ENCODE results near the gene RNASE12. TPM values are rescaled to one million over a fixed set of nuclear protein-coding genes. Genes with fewer than 3 reads are reported as not detected.

The RNASE12 gene
- total RNA-seq, 1 experiment from 2014 or later = not detected

GRCh38 chr14:20606190-20606901, 15.2 kb upstream of the RNASE12 start:
- no peaks in the 10 kb centered on the region for H3K9me2 ChIP-seq (ENCODE audit: insufficient read depth)
- ATAC-seq (peak; percentile 63), DNase-seq (ENCODE audit: low read depth, low spot score) (no peak)
- CTCF ChIA-PET = interaction anchor here (0.7 to 5.6 kb wide), 9 partner anchors 24 to 359 kb away, joined by 3 to 32 read pairs (median 3); partner anchors contain the start of genes APEX1, OSGEP and PARP2
- peak overlapping the region; percentile 32; the same call in 1 of the 2 replicates for H3K4me2 ChIP-seq (ENCODE audit: low read length)
- no peak overlapping the region for H3K9ac ChIP-seq (ENCODE audit: low read length)
- POLR2A ChIA-PET = interaction anchor here (1.2 to 1.9 kb wide), 3 partner anchors 137 to 263 kb away, joined by 3 to 4 read pairs (median 4); partner anchors contain the start of gene PARP2
- H3K36me3 ChIP-seq (ENCODE audit: control insufficient read depth in 1 of 2, insufficient read depth in 2 of 2, low read length in 2 of 2) = no peaks in the 10 kb centered on the region
- intact Hi-C loops (cut with micrococcal nuclease) = loop anchor here (1.0 to 5.0 kb wide), 4 partner anchors 119 to 279 kb away; partner anchors contain the start of gene PNP
- H2AFZ ChIP-seq (ENCODE audit: low read depth, low read length, poor library complexity, severe bottlenecking) = no peak overlapping the region
- no peaks in the 10 kb centered on the region for H3K79me2 ChIP-seq (ENCODE audit: insufficient read depth, low read length)
- RAD21 ChIA-PET (ENCODE audit: low non-redundant PET in 1 of 2, low total read pairs in 2 of 2, uncharacterized antibody in 2 of 2, unreplicated experiment in 2 of 2) = interaction anchor here in 1 of 2 experiments (0.9 kb wide), 1 partner anchor 191 kb away, joined by 3 read pairs; no protein-coding TSS in a partner anchor
- no peak overlapping the region for H3K4me3 ChIP-seq (replicated peaks in 1 of 2; ENCODE audit: low read depth in 1 of 2, low read length in 2 of 2)
- H4K20me1 ChIP-seq (ENCODE audit: insufficient read depth) = no peaks in the 10 kb centered on the region
- no peaks in the 10 kb centered on the region for H3K27me3 ChIP-seq (ENCODE audit: insufficient read depth, low read length)
- BruUV-seq (replicated peaks) = no TSS peak
- no peaks in the 10 kb centered on the region for H3K9me3 ChIP-seq (ENCODE audit: control insufficient read depth in 1 of 2, insufficient read depth in 1 of 2, low read depth in 1 of 2, low read length in 2 of 2)
- TF ChIP-seq CBX3 (IDR thresholded peaks at IDR 0.05; ENCODE audit: low read depth) (peak; percentile 36; the same call in 1 of the 2 replicates), RAD21 (IDR thresholded peaks at IDR 0.05; ENCODE audit: low read depth) (peak; percentile 84), CTCF (IDR thresholded peaks at IDR 0.05 in 2 of 3, conservative IDR thresholded peaks at IDR 0.05 in 1 of 3; ENCODE audit: borderline replicate concordance in 1 of 3, insufficient read depth in 1 of 3, low read depth in 2 of 3, low read length in 2 of 3) (peak; percentile 61 to 79 (median 76); a peak in 5 of 6 replicates), REST (IDR thresholded peaks at IDR 0.05; ENCODE audit: low read depth) (no peak), SIN3A (IDR thresholded peaks at IDR 0.05; ENCODE audit: low read depth) (no peak), SRF (IDR thresholded peaks at IDR 0.05; ENCODE audit: low read depth) (no peak), ZBTB33 (IDR thresholded peaks at IDR 0.05; ENCODE audit: extremely low read depth, insufficient replicate concordance, low read length) (no peak), ATF3 (IDR thresholded peaks at IDR 0.05) (no peak), ZFX (IDR thresholded peaks at IDR 0.05) (no peak)
- no peak overlapping the region for H3K27ac ChIP-seq (ENCODE audit: low read depth, low read length)
- peaks cover 0 to 14% of the 10 kb centered on the region in 2 experiments; a peak in 3 of 4 replicates for H3K4me1 ChIP-seq (ENCODE audit: control insufficient read depth in 1 of 2, insufficient read depth in 2 of 2, low read length in 2 of 2)

All from HCT116 (cell line).